Tibial artery (tissue), 4 donors: ENCODE measurements around the gene MED20.

Experiments
- DNase-seq, 2 donors: peaks; one replicate each; pipeline ENCODE4 v3.0.0-alpha.2; 2019
- H3K27ac ChIP-seq, 2 donors: fragments of 200-600 bp; sonication (generic) in 1 of 2; 1 replicate in 1 of 2; 2 replicates in 1 of 2; pipeline ENCODE4 v1.5.1; 2018 to 2019; ENCODE audit warnings: mild to moderate bottlenecking in 1 of 2
- H3K27me3 ChIP-seq, 2 donors: fragments of 200-600 bp; sonication (generic) in 1 of 2; one replicate each; pipeline versions ENCODE4 v1.5.1 to v1.6.0; 2016 to 2019
- H3K36me3 ChIP-seq, 3 donors: fragments of 200-600 bp; sonication (generic) in 2 of 3; one replicate each; pipeline ENCODE4 v1.5.1; 2016 to 2019; ENCODE audit warnings: mild to moderate bottlenecking in 2 of 3
- H3K4me1 ChIP-seq, 4 donors: fragments of 200-600 bp; sonication (generic) in 2 of 4; 1 replicate in 3 of 4; 2 replicates in 1 of 4; pipeline ENCODE4 v1.5.1; 2016 to 2019
- H3K4me3 ChIP-seq, 2 donors: fragments of 200-600 bp; sonication (generic) in 1 of 2; 1 replicate in 1 of 2; 2 replicates in 1 of 2; pipeline ENCODE4 v1.5.1; 2018 to 2019; ENCODE audit warnings: mild to moderate bottlenecking in 2 of 2
- H3K9me3 ChIP-seq, 3 donors: fragments of 200-600 bp; sonication (generic) in 1 of 3; one replicate each; pipeline ENCODE4 v1.5.1; 2016 to 2019
- CTCF ChIP-seq, 2 experiments: fragments of 200-600 bp in 1 of 2; fragments of 450-650 bp in 1 of 2; IDR thresholded peaks; one replicate each; pipeline ENCODE4 v1.5.1; 2017 to 2019; ENCODE audit warnings: antibody characterized with exemption in 2 of 2, mild to moderate bottlenecking in 1 of 2, moderate library complexity in 1 of 2
- intact Hi-C: fragments of 100-400 bp; cut with DNase I; formaldehyde crosslinking; loops from one replicate; pipeline ENCODE4 v1.15.0; 2023; ENCODE audit warnings: low total_unique reads

MED20 gene

GRCh38 chr6:41874741-41875140 is 46.2 kb downstream of the MED20 start:
- H3K27ac ChIP-seq, result no peak overlapping the region
- no peaks in the 10 kb centered on the region for H3K4me1 ChIP-seq
- H3K36me3 ChIP-seq, result no peaks in the 10 kb centered on the region
- H3K27me3 ChIP-seq, result no peaks in the 10 kb centered on the region
- no peak for TF ChIP-seq CTCF (IDR thresholded peaks at IDR 0.05)
- no peak overlapping the region for H3K4me3 ChIP-seq
- intact Hi-C loops, result no loop called here
- H3K9me3 ChIP-seq, result no peaks in the 10 kb centered on the region
- no peak for DNase-seq

- Histone ChIP-seq H3K4me3 (no peak overlapping the region), H3K36me3 (no peaks in the 10 kb centered on the region), H3K9me3 (no peaks in the 10 kb centered on the region), H3K27ac (no peak overlapping the region), H3K4me1 (no peaks in the 10 kb centered on the region), H3K27me3 (no peaks in the 10 kb centered on the region)
- intact Hi-C loops, result no loop called here
- DNase-seq, result no peak
- TF ChIP-seq CTCF (IDR thresholded peaks at IDR 0.05), result no peak
These were observed 48.8 kb downstream of the MED20 start for GRCh38 chr6:41872147-41872546.

GRCh38 chr6:41871691-41872090 is 49.2 kb downstream of the MED20 start:
- H3K36me3 ChIP-seq, result no peaks in the 10 kb centered on the region
- intact Hi-C loops, result no loop called here
- no peaks in the 10 kb centered on the region for H3K27me3 ChIP-seq
- no peak for DNase-seq
- no peaks in the 10 kb centered on the region for H3K4me1 ChIP-seq
- H3K9me3 ChIP-seq, result no peaks in the 10 kb centered on the region
- no peak for TF ChIP-seq CTCF (IDR thresholded peaks at IDR 0.05)
- no peak overlapping the region for H3K27ac ChIP-seq
- H3K4me3 ChIP-seq, result no peak overlapping the region

- H3K27me3 ChIP-seq, result no peaks in the 10 kb centered on the region
- H3K27ac ChIP-seq, result no peak overlapping the region
- H3K36me3 ChIP-seq, result no peaks in the 10 kb centered on the region
- DNase-seq, result no peak
- TF ChIP-seq CTCF (IDR thresholded peaks at IDR 0.05), result no peak
- no peaks in the 10 kb centered on the region for H3K9me3 ChIP-seq
- intact Hi-C loops, result no loop called here
- H3K4me3 ChIP-seq, result no peak overlapping the region
- H3K4me1 ChIP-seq, result no peaks in the 10 kb centered on the region
These were observed 61.6 kb downstream of the MED20 start for GRCh38 chr6:41859356-41859755.

DNA sequence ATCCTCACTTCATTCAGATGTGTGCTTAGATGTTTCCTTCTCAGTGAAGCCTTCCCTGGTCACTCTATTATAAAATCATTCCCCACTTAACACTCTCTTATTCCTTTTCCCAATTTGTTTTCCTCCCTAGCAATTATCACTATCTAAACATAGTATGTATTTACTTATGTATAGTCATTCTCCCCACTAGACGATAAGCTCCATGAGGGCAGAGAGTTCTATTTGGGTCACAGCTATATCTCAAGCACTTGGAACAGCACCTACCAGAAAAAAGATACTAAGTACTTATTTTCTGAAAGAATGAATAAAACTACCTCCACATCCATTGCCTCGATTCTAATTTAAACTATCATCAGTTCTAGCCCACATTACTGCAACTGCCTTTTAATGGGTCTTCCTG is 62.2 kb downstream of the MED20 start:
- TF ChIP-seq CTCF (IDR thresholded peaks at IDR 0.05), result no peak
- H3K36me3 ChIP-seq, result no peaks in the 10 kb centered on the region
- no peaks in the 10 kb centered on the region for H3K27me3 ChIP-seq
- H3K9me3 ChIP-seq, result no peaks in the 10 kb centered on the region
- H3K4me3 ChIP-seq, result no peak overlapping the region
- DNase-seq, result no peak
- no peak overlapping the region for H3K27ac ChIP-seq
- intact Hi-C loops, result no loop called here
- no peaks in the 10 kb centered on the region for H3K4me1 ChIP-seq
